ENCODE results near the gene C10orf53. TPM values are rescaled to one million over a fixed set of nuclear protein-coding genes. Genes with fewer than 3 reads are reported as not detected.

C10orf53 gene
- total RNA-seq = not detected
- polyA plus RNA-seq (2013, experiment 1 of 2) = not detected
- polyA plus RNA-seq (2013, experiment 2 of 2) = not detected
- 0 to 0.18 (median 0) reads per million in 172 experiments for total RNA-seq

GRCh38 chr10:49679480-49679893 is at the start of gene C10orf53:
TSS of gene C10orf53 (plus strand) at chr10:49679651. CDS start at chr10:49679698, 47 bp downstream.
- Mint-ChIP-seq H3K4me1 (ENCODE audit: low read depth) (no peaks in the 10 kb centered on the region), H3K27me3 (peaks cover 62% of the 10 kb centered on the region), H3K27ac (no peak within 1 kb of the TSS), H3K9me3 (peaks cover 15% of the 10 kb centered on the region), H3K36me3 (ENCODE audit: low read depth) (no peaks in the 10 kb centered on the region), H3K4me3 (no peak within 1 kb of the TSS)
- ATAC-seq (ENCODE audit: poor library complexity) = no peak
- intact Hi-C loops (cut with DNase I, micrococcal nuclease) = no loop called here
- H3K4me3 ChIP-seq (ENCODE audit: low read length) = no peak within 1 kb of the TSS
- no peaks in the 10 kb centered on the region for H3K36me3 ChIP-seq (ENCODE audit: insufficient read depth, low read length)
- POLR2A ChIA-PET = no interaction called here
- no peaks in the 10 kb centered on the region for H3K4me1 ChIP-seq (ENCODE audit: insufficient read depth, low read length)
- H3K27me3 ChIP-seq (ENCODE audit: control insufficient read depth in 1 of 2, insufficient read depth in 2 of 2, low read length in 2 of 2) = peaks cover 3 to 20% of the 10 kb centered on the region in 2 experiments
- CTCF ChIA-PET = no interaction called here
- TF ChIP-seq CTCF (IDR thresholded peaks at IDR 0.05) = no peak
- DNase-seq = no peak
- peaks cover 0 to 19% of the 10 kb centered on the region in 2 experiments for H3K9me3 ChIP-seq (ENCODE audit: control insufficient read depth in 1 of 2, insufficient read depth in 1 of 2, low read length in 2 of 2)
- H3K27ac ChIP-seq (ENCODE audit: low read depth in 1 of 2, low read length in 2 of 2) = no peak within 1 kb of the TSS

GRCh38 chr10:49631975-49632374 is 47.5 kb upstream of the C10orf53 start:
- Mint-ChIP-seq H3K36me3 (ENCODE audit: low read depth) (no peaks in the 10 kb centered on the region), H3K4me1 (ENCODE audit: low read depth) (no peaks in the 10 kb centered on the region), H3K9me3 (no peaks in the 10 kb centered on the region), H3K4me3 (no peak overlapping the region), H3K27ac (no peak overlapping the region), H3K27me3 (no peaks in the 10 kb centered on the region)
- POLR2A ChIA-PET = no interaction called here
- intact Hi-C loops (cut with DNase I, micrococcal nuclease) = no loop called here
- Histone ChIP-seq H3K4me3 (ENCODE audit: low read length) (no peak overlapping the region), H3K4me1 (ENCODE audit: insufficient read depth, low read length) (no peaks in the 10 kb centered on the region), H3K27ac (ENCODE audit: low read depth in 1 of 2, low read length in 2 of 2) (no peak overlapping the region), H3K27me3 (ENCODE audit: control insufficient read depth in 1 of 2, insufficient read depth in 2 of 2, low read length in 2 of 2) (no peaks in the 10 kb centered on the region), H3K9me3 (ENCODE audit: control insufficient read depth in 1 of 2, insufficient read depth in 1 of 2, low read length in 2 of 2) (peaks cover 0 to 3% of the 10 kb centered on the region in 2 experiments), H3K36me3 (ENCODE audit: insufficient read depth, low read length) (no peaks in the 10 kb centered on the region)
- DNase-seq (no peak), ATAC-seq (ENCODE audit: poor library complexity) (no peak)
- TF ChIP-seq CTCF (IDR thresholded peaks at IDR 0.05) = no peak
- CTCF ChIA-PET = no interaction called here

GRCh38 chr10:49632406-49633317 is 46.8 kb upstream of the C10orf53 start:
- H3K27ac ChIP-seq (ENCODE audit: low read depth in 1 of 2, low read length in 2 of 2) = no peak overlapping the region
- no peak overlapping the region for H3K4me3 ChIP-seq (ENCODE audit: low read length)
- Mint-ChIP-seq H3K27ac (no peak overlapping the region), H3K4me1 (ENCODE audit: low read depth) (no peaks in the 10 kb centered on the region), H3K4me3 (no peak overlapping the region), H3K9me3 (no peaks in the 10 kb centered on the region), H3K27me3 (peaks cover 2% of the 10 kb centered on the region), H3K36me3 (ENCODE audit: low read depth) (no peaks in the 10 kb centered on the region)
- DNase-seq (no peak), ATAC-seq (ENCODE audit: poor library complexity) (no peak)
- H3K4me1 ChIP-seq (ENCODE audit: insufficient read depth, low read length) = no peaks in the 10 kb centered on the region
- intact Hi-C loops (cut with DNase I, micrococcal nuclease) = no loop called here
- POLR2A ChIA-PET = no interaction called here
- CTCF ChIA-PET = no interaction called here
- H3K27me3 ChIP-seq (ENCODE audit: control insufficient read depth in 1 of 2, insufficient read depth in 2 of 2, low read length in 2 of 2) = no peaks in the 10 kb centered on the region
- no peak for TF ChIP-seq CTCF (IDR thresholded peaks at IDR 0.05)
- peaks cover 0 to 3% of the 10 kb centered on the region in 2 experiments for H3K9me3 ChIP-seq (ENCODE audit: control insufficient read depth in 1 of 2, insufficient read depth in 1 of 2, low read length in 2 of 2)
- H3K36me3 ChIP-seq (ENCODE audit: insufficient read depth, low read length) = no peaks in the 10 kb centered on the region
